Measurements from ENCODE around the gene NFKBIL1. TPM values are rescaled to one million over a fixed set of nuclear protein-coding genes. Genes with fewer than 3 reads are reported as not detected.

The NFKBIL1 gene
- total and polyA plus RNA-seq, 7 donors = 18.0 to 55.1 (median 32.5) TPM

- 82 to 86% methylated on average over 8 of the region's 8 CpGs for WGBS, 2 donors
- intact Hi-C loops (cut with DNase I) = loop anchor here (2.0 kb wide), 1 partner anchor 33 kb away; the partner anchor contains the start of genes ATP6V1G2 and NFKBIL1
- H3K27ac ChIP-seq = peak overlapping the region in 1 of 4 donors; percentile 87
- peaks cover 0 to 21% (median 17%) of the 10 kb centered on the region in 4 donors for H3K4me1 ChIP-seq
- TF ChIP-seq CTCF (IDR thresholded peaks at IDR 0.05) = no peak
- TF ChIP-seq EP300 (IDR thresholded peaks at IDR 0.05) = no peak
- no peak for TF ChIP-seq POLR2AphosphoS5 (IDR thresholded peaks at IDR 0.05)
- TF ChIP-seq POLR2A (IDR thresholded peaks at IDR 0.05) = no peak
- H3K36me3 ChIP-seq = no peaks in the 10 kb centered on the region
- DNase-seq = no peak
- H3K27me3 ChIP-seq = no peaks in the 10 kb centered on the region
- H3K4me3 ChIP-seq = no peak overlapping the region
- H3K9me3 ChIP-seq = no peaks in the 10 kb centered on the region
Observed at GRCh38 chr6:31579546-31580437, 32.4 kb downstream of the NFKBIL1 start.

- WGBS, 2 donors = 35 to 53% methylated on average over 11 of the region's 11 CpGs
- H3K27me3 ChIP-seq = no peaks in the 10 kb centered on the region
- no peaks in the 10 kb centered on the region for H3K9me3 ChIP-seq
- H3K36me3 ChIP-seq = no peaks in the 10 kb centered on the region
- H3K4me1 ChIP-seq = peaks cover 0 to 21% (median 17%) of the 10 kb centered on the region in 4 donors
- peak overlapping the region; percentile 80 to 87 (median 84) for H3K27ac ChIP-seq
- peak overlapping the region; percentile 50 to 85 (median 70) for H3K4me3 ChIP-seq
- intact Hi-C loops (cut with DNase I) = loop anchor here (2.0 kb wide), 1 partner anchor 34 kb away; the partner anchor contains the start of genes ATP6V1G2 and NFKBIL1
- no peak for TF ChIP-seq CTCF (IDR thresholded peaks at IDR 0.05)
- no peak for TF ChIP-seq POLR2AphosphoS5 (IDR thresholded peaks at IDR 0.05)
- TF ChIP-seq EP300 (IDR thresholded peaks at IDR 0.05) = no peak
- TF ChIP-seq POLR2A (IDR thresholded peaks at IDR 0.05) = no peak
- no peak for DNase-seq
Observed at GRCh38 chr6:31580438-31580740, 33.0 kb downstream of the NFKBIL1 start.

- DNase-seq = peak; percentile 94
- intact Hi-C loops (cut with DNase I) = loop anchor here (1.0 to 2.0 kb wide), 2 partner anchors 17 to 34 kb away; partner anchors contain the start of genes ATP6V1G2 and NFKBIL1
- 0 to 1% methylated on average over 62 of the region's 62 CpGs for WGBS, 2 donors
Observed at GRCh38 chr6:31580807-31581433, 33.5 kb downstream of the NFKBIL1 start.

More at GRCh38 chr6:31580807-31581433, 33.5 kb downstream of the NFKBIL1 start:
- Histone ChIP-seq H3K9me3 (no peaks in the 10 kb centered on the region), H3K36me3 (no peaks in the 10 kb centered on the region), H3K4me3 (peak overlapping the region; percentile 50 to 85 (median 70)), H3K4me1 (peaks cover 0 to 21% (median 17%) of the 10 kb centered on the region in 4 donors), H3K27me3 (no peaks in the 10 kb centered on the region), H3K27ac (peak overlapping the region; percentile 80 to 87 (median 84))
- TF ChIP-seq EP300 (IDR thresholded peaks at IDR 0.05) = no peak
- TF ChIP-seq POLR2AphosphoS5 (IDR thresholded peaks at IDR 0.05) = peak in 3 of 4 donors; percentile 59 to 76 (median 72)
- TF ChIP-seq POLR2A (IDR thresholded peaks at IDR 0.05) = peak in 1 of 2 donors; percentile 33
- peak; percentile 86 to 96 (median 90) for TF ChIP-seq CTCF (IDR thresholded peaks at IDR 0.05)
